HG03571 (cell line): ENCODE results near the gene EFNA3.

Source experiments
- ATAC-seq: cut with Tn5 transposase; IDR thresholded peaks from one replicate; pipeline ENCODE4 v1.9.1; 2021; ENCODE audit not compliant: unreplicated experiment

Gene EFNA3

GRCh38 chr1:155066777-155067176 lies 11.9 kb upstream of the EFNA3 start:
- ATAC-seq: no peak

GRCh38 chr1:155068599-155068998 lies 10.0 kb upstream of the EFNA3 start:
- no peak for ATAC-seq

GRCh38 chr1:155069551-155070157 lies 9.0 kb upstream of the EFNA3 start:
- ATAC-seq: no peak

- no peak for ATAC-seq
Observed at GRCh38 chr1:155070158-155070621, 8.4 kb upstream of the EFNA3 start.

GRCh38 chr1:155070721-155071569 lies 7.7 kb upstream of the EFNA3 start:
- no peak for ATAC-seq

GRCh38 chr1:155071701-155072100 lies 6.9 kb upstream of the EFNA3 start:
- no peak for ATAC-seq

GRCh38 chr1:155072531-155073289 lies 5.9 kb upstream of the EFNA3 start:
- no peak for ATAC-seq

- no peak for ATAC-seq
Observed at GRCh38 chr1:155073377-155074242, 5.0 kb upstream of the EFNA3 start.

- no peak for ATAC-seq
Observed at GRCh38 chr1:155075535-155075934, 3.1 kb upstream of the EFNA3 start.

- no peak for ATAC-seq
Observed at GRCh38 chr1:155076371-155076770, 2.3 kb upstream of the EFNA3 start.

GRCh38 chr1:155077346-155077745 lies 1.3 kb upstream of the EFNA3 start:
- ATAC-seq: no peak

GRCh38 chr1:155077758-155078445 lies 735 bp upstream of the EFNA3 start:
- no peak for ATAC-seq

- no peak for ATAC-seq
Observed at GRCh38 chr1:155079210-155079486, 511 bp downstream of the EFNA3 start.

GRCh38 chr1:155079487-155080311 lies 1.1 kb downstream of the EFNA3 start:
- no peak for ATAC-seq

- no peak for ATAC-seq
Observed at GRCh38 chr1:155080312-155081228, 1.9 kb downstream of the EFNA3 start.

- no peak for ATAC-seq
Observed at GRCh38 chr1:155081472-155082300, 3.0 kb downstream of the EFNA3 start.

GRCh38 chr1:155082301-155083051 lies 3.8 kb downstream of the EFNA3 start:
- no peak for ATAC-seq
